Uterus (tissue), 2 donors: Measurements from ENCODE around the gene TMEM25.

Source experiments
- POLR2A ChIP-seq, 2 donors: fragments of 450-650 bp; IDR thresholded peaks; one replicate each; pipeline ENCODE4 v1.6.1; 2016; ENCODE audit warnings: antibody characterized with exemption in 2 of 2, mild to moderate bottlenecking in 1 of 2, moderate library complexity in 1 of 2
- TF ChIP-seq, protein P1 (sequence below), 4 experiments: fragments of 200-600 bp in 2 of 4; fragments of 450-650 bp in 2 of 4; sonication (generic) in 2 of 4; IDR thresholded peaks; one replicate each; pipeline ENCODE4 v1.5.1; 2016 to 2019; ENCODE audit warnings: antibody characterized with exemption in 4 of 4, mild to moderate bottlenecking in 2 of 4, moderate library complexity in 1 of 4

DNA sequence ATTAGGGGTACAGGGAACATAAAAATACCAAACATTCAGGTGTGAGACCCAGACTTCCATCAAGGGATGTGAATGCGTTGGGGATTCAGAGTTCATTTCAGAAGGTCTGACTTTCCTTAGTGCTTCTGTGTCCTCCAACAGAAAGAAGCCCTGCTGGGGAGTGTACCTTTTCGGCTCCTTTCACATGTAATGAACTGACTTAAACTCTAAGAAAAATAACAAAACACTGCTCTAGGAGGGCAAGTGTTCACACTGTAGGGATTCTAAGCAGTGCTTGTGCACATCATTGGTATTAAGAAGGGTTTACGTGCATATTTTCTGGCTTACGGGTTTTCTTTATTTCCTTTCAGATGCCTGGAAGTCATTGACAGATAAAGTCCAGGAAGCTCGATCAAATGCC, 19.4 kb upstream of the TMEM25 start:
- TF ChIP-seq POLR2A (IDR thresholded peaks at IDR 0.05): no peak
- TF ChIP-seq, protein P1, sequence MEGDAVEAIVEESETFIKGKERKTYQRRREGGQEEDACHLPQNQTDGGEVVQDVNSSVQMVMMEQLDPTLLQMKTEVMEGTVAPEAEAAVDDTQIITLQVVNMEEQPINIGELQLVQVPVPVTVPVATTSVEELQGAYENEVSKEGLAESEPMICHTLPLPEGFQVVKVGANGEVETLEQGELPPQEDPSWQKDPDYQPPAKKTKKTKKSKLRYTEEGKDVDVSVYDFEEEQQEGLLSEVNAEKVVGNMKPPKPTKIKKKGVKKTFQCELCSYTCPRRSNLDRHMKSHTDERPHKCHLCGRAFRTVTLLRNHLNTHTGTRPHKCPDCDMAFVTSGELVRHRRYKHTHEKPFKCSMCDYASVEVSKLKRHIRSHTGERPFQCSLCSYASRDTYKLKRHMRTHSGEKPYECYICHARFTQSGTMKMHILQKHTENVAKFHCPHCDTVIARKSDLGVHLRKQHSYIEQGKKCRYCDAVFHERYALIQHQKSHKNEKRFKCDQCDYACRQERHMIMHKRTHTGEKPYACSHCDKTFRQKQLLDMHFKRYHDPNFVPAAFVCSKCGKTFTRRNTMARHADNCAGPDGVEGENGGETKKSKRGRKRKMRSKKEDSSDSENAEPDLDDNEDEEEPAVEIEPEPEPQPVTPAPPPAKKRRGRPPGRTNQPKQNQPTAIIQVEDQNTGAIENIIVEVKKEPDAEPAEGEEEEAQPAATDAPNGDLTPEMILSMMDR (IDR thresholded peaks at IDR 0.05): no peak
